Keratinocyte (primary cell): Measurements from ENCODE around the gene FBXO31. TPM values are rescaled to one million over a fixed set of nuclear protein-coding genes. Genes with fewer than 3 reads are reported as not detected.

Source experiments
- DNase-seq: peaks from one replicate; pipeline ENCODE4 v3.0.0-alpha.2; 2011; ENCODE audit warnings: low read depth, missing footprints, low spot score
- FAIRE-seq: peaks from 2 replicates; lab custom pipeline; 2011; peaks lifted over from hg19 to GRCh38; lab: Jason Lieb, UNC
- H2AFZ ChIP-seq: 2 replicates; pipeline ENCODE4 v1.6.0; 2012; ENCODE audit warnings: low read length, control low read depth, inconsistent platforms; ENCODE audit not compliant: control insufficient read depth
- H3K27ac ChIP-seq: 2 replicates; pipeline ENCODE4 v1.5.1; 2011; ENCODE audit warnings: low read length; ENCODE audit not compliant: control insufficient read depth, insufficient read depth
- H3K27me3 ChIP-seq: 3 replicates; pipeline ENCODE4 v1.6.0; 2011; ENCODE audit warnings: low read length; ENCODE audit not compliant: control insufficient read depth, insufficient read depth; ENCODE audit errors: extremely low read depth
- H3K36me3 ChIP-seq, 2 experiments: 2 replicates in 1 of 2; 3 replicates in 1 of 2; pipeline ENCODE4 v1.5.1; 2011; ENCODE audit warnings: low read length in 2 of 2, mild to moderate bottlenecking in 1 of 2; ENCODE audit not compliant: control insufficient read depth in 2 of 2, insufficient read depth in 2 of 2; ENCODE audit errors: extremely low read depth in 1 of 2
- H3K4me1 ChIP-seq: 3 replicates; pipeline ENCODE4 v1.5.1; 2011; ENCODE audit warnings: low read length; ENCODE audit not compliant: control insufficient read depth, insufficient read depth; ENCODE audit errors: extremely low read depth
- H3K4me2 ChIP-seq: 3 replicates; pipeline ENCODE4 v1.6.0; 2011; ENCODE audit warnings: low read depth, low read length; ENCODE audit not compliant: control insufficient read depth, insufficient read depth; ENCODE audit errors: extremely low read depth
- H3K4me3 ChIP-seq, 3 experiments: fragments of 200-600 bp in 1 of 3; sonication (generic) in 1 of 3; 2 replicates in 2 of 3; 3 replicates in 1 of 3; pipeline ENCODE4 v1.5.1; 2011 to 2016; ENCODE audit warnings: low read length in 3 of 3, mild to moderate bottlenecking in 3 of 3, control low read depth in 2 of 3, inconsistent platforms in 1 of 3, low read depth in 1 of 3, mixed read lengths in 1 of 3, mixed run types in 1 of 3, moderate library complexity in 1 of 3; ENCODE audit not compliant: control insufficient read depth in 2 of 3, insufficient read depth in 2 of 3; ENCODE audit errors: extremely low read depth in 1 of 3
- H3K79me2 ChIP-seq: 2 replicates; pipeline ENCODE4 v1.6.0; 2012; ENCODE audit warnings: low read length; ENCODE audit not compliant: control insufficient read depth, insufficient read depth
- H3K9ac ChIP-seq: 3 replicates; pipeline ENCODE4 v1.6.0; 2011; ENCODE audit warnings: low read length; ENCODE audit not compliant: control insufficient read depth, insufficient read depth; ENCODE audit errors: extremely low read depth
- H3K9me1 ChIP-seq: 3 replicates; pipeline ENCODE4 v1.6.0; 2011; ENCODE audit warnings: low read length; ENCODE audit not compliant: control insufficient read depth, insufficient read depth; ENCODE audit errors: extremely low read depth
- H3K9me3 ChIP-seq: 2 replicates; pipeline ENCODE4 v1.5.1; 2012; ENCODE audit warnings: low read depth, low read length; ENCODE audit not compliant: control insufficient read depth
- H4K20me1 ChIP-seq: 3 replicates; pipeline ENCODE4 v1.6.0; 2011; ENCODE audit warnings: low read length; ENCODE audit not compliant: control insufficient read depth, insufficient read depth; ENCODE audit errors: extremely low read depth
- EZH2 ChIP-seq: IDR thresholded peaks from one replicate; pipeline ENCODE4 v1.6.1; 2012; ENCODE audit warnings: inconsistent platforms, mild to moderate bottlenecking, low read length, moderate library complexity
- dilution Hi-C: fragments of 300-500 bp; cut with MboI; formaldehyde crosslinking; loops from one replicate; pipeline ENCODE4 v1.7.0; 2020; ENCODE audit warnings: low sequenced_read_pairs; ENCODE audit not compliant: extremely low pct_ligation_motif_present
- polyA plus RNA-seq, 5 experiments: library from polyadenylated mRNA; depleted of rRNA in 3 of 5; stranded (reverse) in 3 of 5; stranded (forward) in 1 of 5; unstranded in 1 of 5; fragments of >200 nt; gene quantifications; 1 replicate in 1 of 5; 2 replicates in 3 of 5; 3 replicates in 1 of 5; pipeline versions ENCODE4 v1.2.1 to v1.2.3, GENCODE V29; 2011 to 2012; ENCODE audit warnings: missing spikeins in 2 of 5, low read depth in 1 of 5, low replicate concordance in 1 of 5
- TF ChIP-seq, protein P1 (sequence below), 3 experiments: IDR thresholded peaks in 1 of 3; conservative IDR thresholded peaks in 1 of 3; optimal IDR thresholded peaks in 1 of 3; 2 replicates in 2 of 3; 3 replicates in 1 of 3; pipeline versions ENCODE3 to v1.5.1; 2011; ENCODE audit warnings: low read length in 3 of 3, mild to moderate bottlenecking in 3 of 3, moderate library complexity in 2 of 3, control low read depth in 1 of 3, inconsistent platforms in 1 of 3; ENCODE audit not compliant: insufficient read depth in 2 of 3; ENCODE audit errors: extremely low read depth in 1 of 3

FBXO31 gene
- polyA plus RNA-seq, 1 donor (not counting 4 experiments of a cell fraction or from before 2014, with no cell fraction given), result 17.0 TPM

DNA sequence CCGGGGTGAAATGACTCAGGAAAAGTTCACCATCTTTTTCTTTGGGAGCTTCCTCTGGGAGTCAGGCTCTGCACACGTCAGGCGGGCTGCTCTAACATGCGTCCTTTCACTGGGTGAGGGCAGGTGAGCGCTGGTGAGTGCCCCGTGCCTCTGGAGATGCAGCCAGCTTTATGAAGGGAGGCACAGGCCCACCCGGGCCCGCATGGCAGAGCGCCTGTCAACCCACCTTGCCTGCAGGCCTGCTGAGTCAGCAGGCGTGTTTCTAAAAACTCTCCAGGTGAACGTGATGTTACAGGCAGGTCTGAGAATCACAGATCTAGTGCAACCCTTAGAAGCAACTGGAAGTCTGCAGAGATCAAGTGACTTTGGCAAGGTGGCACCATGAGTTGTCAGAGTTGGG is 27.0 kb upstream of the FBXO31 start:
- no peaks in the 10 kb centered on the region for H3K9me1 ChIP-seq
- H3K4me3 ChIP-seq, result no peak overlapping the region
- no peaks in the 10 kb centered on the region for H4K20me1 ChIP-seq
- H3K27ac ChIP-seq, result no peak overlapping the region
- FAIRE-seq (no peak), DNase-seq (no peak)
- no peak overlapping the region for H3K4me2 ChIP-seq
- H2AFZ ChIP-seq, result no peak overlapping the region
- no peaks in the 10 kb centered on the region for H3K9me3 ChIP-seq
- H3K4me1 ChIP-seq, result no peaks in the 10 kb centered on the region
- TF ChIP-seq, protein P1, sequence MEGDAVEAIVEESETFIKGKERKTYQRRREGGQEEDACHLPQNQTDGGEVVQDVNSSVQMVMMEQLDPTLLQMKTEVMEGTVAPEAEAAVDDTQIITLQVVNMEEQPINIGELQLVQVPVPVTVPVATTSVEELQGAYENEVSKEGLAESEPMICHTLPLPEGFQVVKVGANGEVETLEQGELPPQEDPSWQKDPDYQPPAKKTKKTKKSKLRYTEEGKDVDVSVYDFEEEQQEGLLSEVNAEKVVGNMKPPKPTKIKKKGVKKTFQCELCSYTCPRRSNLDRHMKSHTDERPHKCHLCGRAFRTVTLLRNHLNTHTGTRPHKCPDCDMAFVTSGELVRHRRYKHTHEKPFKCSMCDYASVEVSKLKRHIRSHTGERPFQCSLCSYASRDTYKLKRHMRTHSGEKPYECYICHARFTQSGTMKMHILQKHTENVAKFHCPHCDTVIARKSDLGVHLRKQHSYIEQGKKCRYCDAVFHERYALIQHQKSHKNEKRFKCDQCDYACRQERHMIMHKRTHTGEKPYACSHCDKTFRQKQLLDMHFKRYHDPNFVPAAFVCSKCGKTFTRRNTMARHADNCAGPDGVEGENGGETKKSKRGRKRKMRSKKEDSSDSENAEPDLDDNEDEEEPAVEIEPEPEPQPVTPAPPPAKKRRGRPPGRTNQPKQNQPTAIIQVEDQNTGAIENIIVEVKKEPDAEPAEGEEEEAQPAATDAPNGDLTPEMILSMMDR (optimal IDR thresholded peaks at IDR 0.05 in 1 of 3, IDR thresholded peaks at IDR 0.05 in 1 of 3, conservative IDR thresholded peaks at IDR 0.05 in 1 of 3; ENCODE audit: extremely low read depth in 1 of 3, insufficient read depth in 2 of 3, low read length in 3 of 3), result no peak
- no peak for TF ChIP-seq EZH2
- H3K27me3 ChIP-seq, result no peaks in the 10 kb centered on the region
- H3K36me3 ChIP-seq, result peaks cover 14 to 21% of the 10 kb centered on the region in 2 experiments
- no peak overlapping the region for H3K9ac ChIP-seq
- no peaks in the 10 kb centered on the region for H3K79me2 ChIP-seq
- dilution Hi-C loops, result no loop called here

DNA sequence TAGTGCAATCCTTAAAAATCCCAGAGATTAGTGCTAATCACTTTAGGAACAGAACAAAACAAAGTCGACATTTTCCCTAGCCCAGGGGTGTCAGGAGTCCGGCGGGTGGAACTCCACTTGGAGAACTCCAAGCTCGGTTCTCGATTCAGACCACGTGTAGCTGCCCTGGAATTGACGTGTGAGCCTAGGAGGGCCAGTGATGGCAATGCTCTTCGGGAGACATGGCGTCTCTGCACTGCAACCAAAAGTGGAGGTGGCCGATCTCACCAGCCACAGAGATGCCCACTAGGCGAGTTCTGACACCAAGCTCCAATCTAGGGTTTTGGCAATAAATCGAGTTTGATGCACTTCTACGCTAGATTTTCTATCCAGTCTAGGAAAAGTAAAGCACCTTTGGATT is 26.2 kb upstream of the FBXO31 start:
- Histone ChIP-seq H2AFZ (no peak overlapping the region), H3K4me1 (no peaks in the 10 kb centered on the region), H3K9me3 (no peaks in the 10 kb centered on the region), H3K9me1 (no peaks in the 10 kb centered on the region), H3K27ac (no peak overlapping the region), H4K20me1 (no peaks in the 10 kb centered on the region), H3K79me2 (no peaks in the 10 kb centered on the region), H3K4me3 (no peak overlapping the region), H3K27me3 (no peaks in the 10 kb centered on the region), H3K4me2 (no peak overlapping the region), H3K9ac (no peak overlapping the region), H3K36me3 (peaks cover 20 to 22% of the 10 kb centered on the region in 2 experiments)
- dilution Hi-C loops, result no loop called here
- no peak for TF ChIP-seq EZH2
- TF ChIP-seq, protein P1 (optimal IDR thresholded peaks at IDR 0.05 in 1 of 3, IDR thresholded peaks at IDR 0.05 in 1 of 3, conservative IDR thresholded peaks at IDR 0.05 in 1 of 3; ENCODE audit: extremely low read depth in 1 of 3, insufficient read depth in 2 of 3, low read length in 3 of 3), result no peak
- FAIRE-seq (no peak), DNase-seq (no peak)
